ENCODE results near the gene TOLLIP.

- no peak for TF ChIP-seq MYNN (tag by site-specific recombination; IDR thresholded peaks at IDR 0.05; ENCODE audit: borderline replicate concordance)
- TF ChIP-seq ZNF626 (tag by site-specific recombination; IDR thresholded peaks at IDR 0.05), result no peak
- no peak for TF ChIP-seq ZNF530 (tag by site-specific recombination; IDR thresholded peaks at IDR 0.05; ENCODE audit: low read depth)
- no peak for TF ChIP-seq ZNF24 (tag by site-specific recombination; IDR thresholded peaks at IDR 0.05)
- no peak for TF ChIP-seq ZNF350 (tag by site-specific recombination; IDR thresholded peaks at IDR 0.05)
- TF ChIP-seq, protein P1, sequence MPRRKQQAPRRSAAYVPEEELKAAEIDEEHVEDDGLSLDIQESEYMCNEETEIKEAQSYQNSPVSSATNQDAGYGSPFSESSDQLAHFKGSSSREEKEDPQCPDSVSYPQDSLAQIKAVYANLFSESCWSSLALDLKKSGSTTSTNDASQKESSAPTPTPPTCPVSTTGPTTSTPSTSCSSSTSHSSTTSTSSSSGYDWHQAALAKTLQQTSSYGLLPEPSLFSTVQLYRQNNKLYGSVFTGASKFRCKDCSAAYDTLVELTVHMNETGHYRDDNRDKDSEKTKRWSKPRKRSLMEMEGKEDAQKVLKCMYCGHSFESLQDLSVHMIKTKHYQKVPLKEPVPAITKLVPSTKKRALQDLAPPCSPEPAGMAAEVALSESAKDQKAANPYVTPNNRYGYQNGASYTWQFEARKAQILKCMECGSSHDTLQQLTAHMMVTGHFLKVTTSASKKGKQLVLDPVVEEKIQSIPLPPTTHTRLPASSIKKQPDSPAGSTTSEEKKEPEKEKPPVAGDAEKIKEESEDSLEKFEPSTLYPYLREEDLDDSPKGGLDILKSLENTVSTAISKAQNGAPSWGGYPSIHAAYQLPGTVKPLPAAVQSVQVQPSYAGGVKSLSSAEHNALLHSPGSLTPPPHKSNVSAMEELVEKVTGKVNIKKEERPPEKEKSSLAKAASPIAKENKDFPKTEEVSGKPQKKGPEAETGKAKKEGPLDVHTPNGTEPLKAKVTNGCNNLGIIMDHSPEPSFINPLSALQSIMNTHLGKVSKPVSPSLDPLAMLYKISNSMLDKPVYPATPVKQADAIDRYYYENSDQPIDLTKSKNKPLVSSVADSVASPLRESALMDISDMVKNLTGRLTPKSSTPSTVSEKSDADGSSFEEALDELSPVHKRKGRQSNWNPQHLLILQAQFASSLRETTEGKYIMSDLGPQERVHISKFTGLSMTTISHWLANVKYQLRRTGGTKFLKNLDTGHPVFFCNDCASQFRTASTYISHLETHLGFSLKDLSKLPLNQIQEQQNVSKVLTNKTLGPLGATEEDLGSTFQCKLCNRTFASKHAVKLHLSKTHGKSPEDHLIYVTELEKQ (tag by site-specific recombination; IDR thresholded peaks at IDR 0.05; ENCODE audit: borderline replicate concordance), result no peak
- TF ChIP-seq, protein P2, sequence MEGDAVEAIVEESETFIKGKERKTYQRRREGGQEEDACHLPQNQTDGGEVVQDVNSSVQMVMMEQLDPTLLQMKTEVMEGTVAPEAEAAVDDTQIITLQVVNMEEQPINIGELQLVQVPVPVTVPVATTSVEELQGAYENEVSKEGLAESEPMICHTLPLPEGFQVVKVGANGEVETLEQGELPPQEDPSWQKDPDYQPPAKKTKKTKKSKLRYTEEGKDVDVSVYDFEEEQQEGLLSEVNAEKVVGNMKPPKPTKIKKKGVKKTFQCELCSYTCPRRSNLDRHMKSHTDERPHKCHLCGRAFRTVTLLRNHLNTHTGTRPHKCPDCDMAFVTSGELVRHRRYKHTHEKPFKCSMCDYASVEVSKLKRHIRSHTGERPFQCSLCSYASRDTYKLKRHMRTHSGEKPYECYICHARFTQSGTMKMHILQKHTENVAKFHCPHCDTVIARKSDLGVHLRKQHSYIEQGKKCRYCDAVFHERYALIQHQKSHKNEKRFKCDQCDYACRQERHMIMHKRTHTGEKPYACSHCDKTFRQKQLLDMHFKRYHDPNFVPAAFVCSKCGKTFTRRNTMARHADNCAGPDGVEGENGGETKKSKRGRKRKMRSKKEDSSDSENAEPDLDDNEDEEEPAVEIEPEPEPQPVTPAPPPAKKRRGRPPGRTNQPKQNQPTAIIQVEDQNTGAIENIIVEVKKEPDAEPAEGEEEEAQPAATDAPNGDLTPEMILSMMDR (tag by site-specific recombination; IDR thresholded peaks at IDR 0.05), result no peak
- no peak for TF ChIP-seq ZNF677 (tag by site-specific recombination; IDR thresholded peaks at IDR 0.05)
- TF ChIP-seq, protein P3, sequence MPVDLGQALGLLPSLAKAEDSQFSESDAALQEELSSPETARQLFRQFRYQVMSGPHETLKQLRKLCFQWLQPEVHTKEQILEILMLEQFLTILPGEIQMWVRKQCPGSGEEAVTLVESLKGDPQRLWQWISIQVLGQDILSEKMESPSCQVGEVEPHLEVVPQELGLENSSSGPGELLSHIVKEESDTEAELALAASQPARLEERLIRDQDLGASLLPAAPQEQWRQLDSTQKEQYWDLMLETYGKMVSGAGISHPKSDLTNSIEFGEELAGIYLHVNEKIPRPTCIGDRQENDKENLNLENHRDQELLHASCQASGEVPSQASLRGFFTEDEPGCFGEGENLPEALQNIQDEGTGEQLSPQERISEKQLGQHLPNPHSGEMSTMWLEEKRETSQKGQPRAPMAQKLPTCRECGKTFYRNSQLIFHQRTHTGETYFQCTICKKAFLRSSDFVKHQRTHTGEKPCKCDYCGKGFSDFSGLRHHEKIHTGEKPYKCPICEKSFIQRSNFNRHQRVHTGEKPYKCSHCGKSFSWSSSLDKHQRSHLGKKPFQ (tag by site-specific recombination; IDR thresholded peaks at IDR 0.05), result no peak
- TF ChIP-seq ZBTB11 (tag by site-specific recombination; conservative IDR thresholded peaks at IDR 0.05; ENCODE audit: low read depth), result no peak
- no peak for TF ChIP-seq ZNF514 (tag by site-specific recombination; IDR thresholded peaks at IDR 0.05)
- no peak for TF ChIP-seq ZNF274 (IDR thresholded peaks at IDR 0.05; ENCODE audit: low read length)
- TF ChIP-seq ZNF274 (tag by site-specific recombination; IDR thresholded peaks at IDR 0.05; ENCODE audit: borderline replicate concordance), result no peak
- no peak for TF ChIP-seq BCL11A (tag by site-specific recombination; IDR thresholded peaks at IDR 0.05; ENCODE audit: low read depth)
Measured at GRCh38 chr11:1356007-1356435, 46.6 kb upstream of the TOLLIP start.

Measured in HEK293 (cell line).